Caco-2 (cell line): ENCODE data around the gene KIRREL3. TPM values are rescaled to one million over a fixed set of nuclear protein-coding genes. Genes with fewer than 3 reads are reported as not detected.

ENCODE experiments used
- BruUV-seq: library from RNA; stranded (reverse); fragments of 400-500 nt; replicated peaks from 2 replicates; lab custom pipeline; 2021; lab: Mats Ljungman, UMichigan
- CTCF ChIA-PET: fragments of 300-600 bp; sonication (Branson Sonifier 250); formaldehyde crosslinking; loops from one replicate; lab custom pipeline; 2022; ENCODE audit warnings: antibody characterized with exemption; lab: Charles Lee
- POLR2A ChIA-PET: fragments of 300-600 bp; sonication (Branson Sonifier 250); formaldehyde crosslinking; loops from one replicate; lab custom pipeline; 2022; ENCODE audit warnings: antibody characterized with exemption; lab: Charles Lee
- DNase-seq, 2 experiments: peaks; one replicate each; pipeline versions ENCODE4 v3.0.0 to v3.0.0-alpha.2; 2020 to 2022
- H3K27me3 ChIP-seq: replicated peaks from 2 replicates; pipeline ENCODE4 v1.6.0; 2011; ENCODE audit warnings: low read length; ENCODE audit not compliant: control insufficient read depth, insufficient read depth
- H3K36me3 ChIP-seq: 2 replicates; pipeline ENCODE4 v1.5.1; 2011; ENCODE audit warnings: low read length; ENCODE audit not compliant: control insufficient read depth, insufficient read depth
- H3K4me1 ChIP-seq: fragments of 250-450 bp; sonication (Bioruptor Pico); 2 replicates; pipeline ENCODE4 v1.5.1; 2020; ENCODE audit warnings: mild to moderate bottlenecking
- H3K4me3 ChIP-seq: 2 replicates; pipeline ENCODE4 v1.5.1; 2011; ENCODE audit warnings: low read depth, mild to moderate bottlenecking, control low read depth, low read length
- H3K9me3 ChIP-seq: fragments of 250-450 bp; sonication (Bioruptor Pico); 2 replicates; pipeline ENCODE4 v1.5.1; 2020; ENCODE audit warnings: mild to moderate bottlenecking, moderate library complexity
- H3K27ac Mint-ChIP-seq: one replicate; pipeline ENCODE4 v1.8.0; 2022; ENCODE audit warnings: mixed read lengths; ENCODE audit not compliant: unreplicated experiment
- H3K27me3 Mint-ChIP-seq: one replicate; pipeline ENCODE4 v1.8.0; 2022; ENCODE audit warnings: mixed read lengths; ENCODE audit not compliant: insufficient read depth, unreplicated experiment
- H3K36me3 Mint-ChIP-seq: one replicate; pipeline ENCODE4 v1.8.0; 2022; ENCODE audit warnings: mild to moderate bottlenecking, mixed read lengths; ENCODE audit not compliant: insufficient read depth, unreplicated experiment
- H3K4me1 Mint-ChIP-seq: one replicate; pipeline ENCODE4 v1.8.0; 2022; ENCODE audit warnings: low read depth, mixed read lengths; ENCODE audit not compliant: unreplicated experiment
- H3K4me3 Mint-ChIP-seq: one replicate; pipeline ENCODE4 v1.8.0; 2022; ENCODE audit warnings: mild to moderate bottlenecking, moderate library complexity, mixed read lengths; ENCODE audit not compliant: unreplicated experiment
- H3K9me3 Mint-ChIP-seq: one replicate; pipeline ENCODE4 v1.8.0; 2022; ENCODE audit warnings: mixed read lengths; ENCODE audit not compliant: unreplicated experiment
- CTCF ChIP-seq, 2 experiments: fragments of 200-600 bp in 1 of 2; IDR thresholded peaks; 1 replicate in 1 of 2; 2 replicates in 1 of 2; pipeline versions ENCODE4 v1.5.1 to v1.8.0; 2011 to 2022; ENCODE audit warnings: antibody characterized with exemption in 1 of 2, control low read depth in 1 of 2, inconsistent platforms in 1 of 2, low read depth in 1 of 2, low read length in 1 of 2, mild to moderate bottlenecking in 1 of 2, moderate library complexity in 1 of 2; ENCODE audit not compliant: insufficient read depth in 1 of 2, severe bottlenecking in 1 of 2, unreplicated experiment in 1 of 2
- intact Hi-C: fragments of 100-400 bp; cut with micrococcal nuclease; formaldehyde crosslinking; loops from one replicate; pipeline ENCODE4 v1.10.0; 2022; ENCODE audit not compliant: unreplicated experiment
- total RNA-seq: library from RNA; stranded (reverse); gene quantifications from 2 replicates; pipeline ENCODE4 v1.2.3, GENCODE V29; 2022

The KIRREL3 gene
- total RNA-seq, 1 experiment from 2014 or later, result not detected

DNA sequence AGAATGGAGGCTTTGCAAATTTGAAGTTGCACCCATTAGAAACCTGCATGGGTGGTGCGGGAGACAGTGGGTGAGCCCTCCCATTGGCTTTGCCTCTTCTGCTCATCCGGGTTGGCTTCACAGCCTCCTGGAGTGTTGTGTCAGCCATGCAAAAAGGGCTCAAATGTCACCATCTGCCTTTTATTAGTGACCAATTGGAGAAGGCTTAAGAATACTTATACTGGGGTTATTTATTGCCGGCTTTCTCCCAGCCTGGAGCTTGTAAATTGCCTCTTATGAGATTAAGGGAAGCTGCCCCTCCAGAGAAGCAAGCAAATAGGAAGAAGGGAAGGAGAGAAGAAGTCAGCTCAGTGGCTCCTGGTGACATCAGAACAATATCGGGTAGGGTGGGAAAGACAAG, 462.5 kb downstream of the KIRREL3 start:
- BruUV-seq, result no TSS peak
- Histone ChIP-seq H3K4me3 (no peak overlapping the region), H3K27me3 (peaks cover 4% of the 10 kb centered on the region; the same call in 1 of the 2 replicates), H3K36me3 (no peaks in the 10 kb centered on the region), H3K4me1 (no peaks in the 10 kb centered on the region), H3K9me3 (no peaks in the 10 kb centered on the region)
- no peaks in the 10 kb centered on the region for H3K36me3 Mint-ChIP-seq
- H3K27ac Mint-ChIP-seq, result no peak overlapping the region
- DNase-seq, result no peak
- TF ChIP-seq CTCF (IDR thresholded peaks at IDR 0.05; ENCODE audit: insufficient read depth in 1 of 2, low read depth in 1 of 2, low read length in 1 of 2, severe bottlenecking in 1 of 2, unreplicated experiment in 1 of 2), result no peak
- peaks cover 34% of the 10 kb centered on the region for H3K27me3 Mint-ChIP-seq
- H3K4me1 Mint-ChIP-seq, result no peaks in the 10 kb centered on the region
- POLR2A ChIA-PET, result no interaction called here
- no peak overlapping the region for H3K4me3 Mint-ChIP-seq
- CTCF ChIA-PET, result no interaction called here
- intact Hi-C loops, result no loop called here
- no peaks in the 10 kb centered on the region for H3K9me3 Mint-ChIP-seq

DNA sequence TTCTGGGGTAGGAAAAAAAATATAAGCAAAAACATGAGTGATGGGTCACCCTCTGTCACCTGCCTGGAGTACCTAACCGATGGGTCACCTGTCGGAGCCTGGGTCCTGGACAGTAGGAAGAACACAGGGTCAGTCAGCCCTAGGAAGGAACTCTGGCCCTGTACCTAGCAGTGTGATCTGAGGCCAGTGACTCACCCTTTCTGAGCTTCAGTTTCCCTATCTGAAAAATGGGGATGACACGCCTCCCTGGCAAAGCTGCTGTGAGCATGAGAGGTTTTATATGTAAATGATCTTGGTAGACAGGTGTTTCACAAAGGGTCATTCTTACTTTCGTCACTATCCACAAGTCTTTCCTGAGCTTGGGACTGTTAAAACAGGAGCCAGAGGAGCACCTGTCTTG, 463.1 kb downstream of the KIRREL3 start:
- H3K4me1 ChIP-seq, result no peaks in the 10 kb centered on the region
- Mint-ChIP-seq H3K27me3 (peaks cover 31% of the 10 kb centered on the region), H3K4me1 (no peaks in the 10 kb centered on the region), H3K4me3 (no peak overlapping the region), H3K9me3 (no peaks in the 10 kb centered on the region), H3K27ac (no peak overlapping the region), H3K36me3 (no peaks in the 10 kb centered on the region)
- no peaks in the 10 kb centered on the region for H3K36me3 ChIP-seq
- no peak for DNase-seq
- H3K27me3 ChIP-seq, result peaks cover 4% of the 10 kb centered on the region; the same call in 1 of the 2 replicates
- TF ChIP-seq CTCF (IDR thresholded peaks at IDR 0.05; ENCODE audit: insufficient read depth in 1 of 2, low read depth in 1 of 2, low read length in 1 of 2, severe bottlenecking in 1 of 2, unreplicated experiment in 1 of 2), result no peak
- no TSS peak for BruUV-seq
- POLR2A ChIA-PET, result no interaction called here
- CTCF ChIA-PET, result no interaction called here
- H3K9me3 ChIP-seq, result no peaks in the 10 kb centered on the region
- intact Hi-C loops, result no loop called here
- no peak overlapping the region for H3K4me3 ChIP-seq

GRCh38 chr11:126534141-126534805, 466.3 kb downstream of the KIRREL3 start:
- Mint-ChIP-seq H3K27ac (no peak overlapping the region), H3K9me3 (no peaks in the 10 kb centered on the region), H3K4me3 (no peak overlapping the region), H3K27me3 (peaks cover 24% of the 10 kb centered on the region), H3K36me3 (no peaks in the 10 kb centered on the region), H3K4me1 (no peaks in the 10 kb centered on the region)
- CTCF ChIA-PET, result no interaction called here
- TF ChIP-seq CTCF (IDR thresholded peaks at IDR 0.05; ENCODE audit: insufficient read depth in 1 of 2, low read depth in 1 of 2, low read length in 1 of 2, severe bottlenecking in 1 of 2, unreplicated experiment in 1 of 2), result no peak
- peaks cover 1% of the 10 kb centered on the region; the same call in 1 of the 2 replicates for H3K27me3 ChIP-seq
- no peaks in the 10 kb centered on the region for H3K36me3 ChIP-seq
- POLR2A ChIA-PET, result no interaction called here
- DNase-seq, result no peak
- intact Hi-C loops, result no loop called here
- H3K9me3 ChIP-seq, result no peaks in the 10 kb centered on the region
- H3K4me3 ChIP-seq, result no peak overlapping the region
- no peaks in the 10 kb centered on the region for H3K4me1 ChIP-seq
- no TSS peak for BruUV-seq
